Measurements from ENCODE around the gene NUDT4B.
"Not testable (repeated sequence)": the region's sequence is repeated elsewhere in the genome, so short reads cannot be mapped to it uniquely, and the experiment has no call there.

Gene NUDT4B

DNA sequence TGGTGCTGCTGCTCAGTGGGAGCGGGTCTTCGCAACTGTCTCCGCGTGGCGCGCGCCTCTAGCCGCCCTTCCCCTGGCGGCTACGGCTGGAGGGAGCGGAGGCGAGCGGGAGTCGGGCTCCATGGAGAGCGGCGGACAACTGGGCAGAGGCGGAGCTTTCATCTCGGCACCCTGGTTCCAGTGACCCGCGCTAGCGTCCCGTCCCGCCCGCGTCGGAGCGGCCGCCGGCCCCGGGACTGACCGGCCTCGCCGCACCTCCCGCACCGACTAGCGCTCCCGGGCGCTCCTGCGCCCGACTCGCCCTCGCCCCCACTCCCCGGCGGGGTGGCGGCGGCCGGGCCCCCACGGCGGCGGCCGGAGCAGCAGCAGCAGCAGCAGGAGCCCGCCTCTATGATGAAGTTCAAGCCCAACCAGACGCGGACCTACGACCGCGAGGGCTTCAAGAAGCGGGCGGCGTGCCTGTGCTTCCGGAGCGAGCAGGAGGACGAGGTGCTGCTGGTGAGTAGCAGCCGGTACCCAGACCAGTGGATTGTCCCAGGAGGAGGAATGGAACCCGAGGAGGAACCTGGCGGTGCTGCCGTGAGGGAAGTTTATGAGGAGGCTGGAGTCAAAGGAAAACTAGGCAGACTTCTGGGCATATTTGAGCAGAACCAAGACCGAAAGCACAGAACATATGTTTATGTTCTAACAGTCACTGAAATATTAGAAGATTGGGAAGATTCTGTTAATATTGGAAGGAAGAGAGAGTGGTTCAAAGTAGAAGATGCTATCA is at the start of gene NUDT4B:
TSS of gene NUDT4B (plus strand) at position 212 of the 772 bp plus-strand sequence. CDS start at position 391, 179 bp downstream.
- not testable (repeated sequence) for DNase-seq (ENCODE audit: low spot score); H3K4me3 ChIP-seq; H3K27ac ChIP-seq

DNA sequence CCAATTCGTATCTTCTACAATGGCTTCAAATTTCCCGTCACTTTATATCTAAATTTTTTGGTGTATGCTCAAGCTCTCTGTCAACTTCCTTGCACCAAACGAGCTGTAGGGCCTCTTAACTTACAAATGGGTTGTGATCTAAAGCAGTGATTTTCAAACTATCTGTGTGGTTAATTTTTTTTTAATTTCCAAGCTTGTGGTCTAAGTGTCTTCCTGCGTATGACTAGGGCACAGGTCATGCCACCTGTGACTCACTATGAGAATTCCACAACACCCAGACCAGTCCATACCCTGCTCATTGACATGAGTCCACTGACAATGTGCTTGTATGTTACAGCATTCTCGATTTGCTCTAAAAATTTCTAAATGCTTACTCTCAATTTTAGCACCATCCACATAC is 49.2 kb upstream of the NUDT4B start:
- not testable (repeated sequence) for H3K27ac ChIP-seq; H3K4me3 ChIP-seq; DNase-seq (ENCODE audit: low spot score)

DNA sequence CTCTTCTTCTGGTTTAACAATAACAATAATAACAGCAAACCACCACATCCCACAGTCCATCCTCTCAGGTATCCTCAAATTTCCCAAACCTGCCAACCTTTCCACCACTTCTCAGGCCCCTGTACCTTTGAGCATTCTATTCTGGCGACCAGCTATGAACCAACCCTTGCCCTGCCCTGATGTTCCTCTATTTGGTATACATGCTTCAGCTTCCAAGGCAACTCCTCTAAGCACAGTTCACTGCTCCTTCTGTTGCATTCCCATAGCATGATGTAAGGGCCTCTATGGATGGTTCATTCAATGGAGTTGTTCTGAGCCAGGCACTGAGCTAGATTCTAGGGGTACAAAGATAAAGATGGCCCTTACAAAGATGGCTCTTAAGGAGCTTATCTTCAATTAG is 46.3 kb upstream of the NUDT4B start:
- not testable (repeated sequence) for H3K4me3 ChIP-seq; DNase-seq (ENCODE audit: low spot score); H3K27ac ChIP-seq

DNA sequence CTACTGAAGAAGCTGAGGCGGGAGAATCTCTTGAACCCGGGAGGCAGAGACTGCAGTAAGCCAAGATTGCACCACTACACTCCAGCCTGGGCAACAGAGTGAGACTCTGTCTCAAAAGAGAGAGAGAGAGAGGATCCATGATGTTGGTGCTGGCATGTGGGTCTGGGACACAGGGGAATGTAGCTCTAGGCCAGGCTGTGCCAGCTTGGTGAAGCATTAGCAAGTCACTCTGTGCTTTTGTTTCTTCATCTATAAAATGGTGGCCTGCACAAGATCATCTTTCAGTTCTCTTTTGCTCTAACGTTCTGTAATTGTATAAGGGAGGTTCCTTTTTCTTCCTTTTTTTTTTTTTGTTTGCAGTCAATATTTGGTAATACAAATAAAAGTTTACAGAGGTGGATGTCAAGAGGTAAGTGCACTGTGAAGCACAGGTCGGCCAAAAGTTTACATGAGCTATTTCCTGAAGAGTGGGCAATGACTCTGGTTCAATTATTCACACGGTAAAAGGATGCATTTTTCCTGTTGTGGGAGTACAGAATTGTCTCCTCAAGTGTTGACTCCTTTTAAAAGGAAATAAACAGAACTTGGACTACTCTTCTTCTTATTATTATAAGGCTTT is 44.5 kb upstream of the NUDT4B start:
- H3K4me3 ChIP-seq; H3K27ac ChIP-seq; DNase-seq (ENCODE audit: low spot score): not testable (repeated sequence)

DNA sequence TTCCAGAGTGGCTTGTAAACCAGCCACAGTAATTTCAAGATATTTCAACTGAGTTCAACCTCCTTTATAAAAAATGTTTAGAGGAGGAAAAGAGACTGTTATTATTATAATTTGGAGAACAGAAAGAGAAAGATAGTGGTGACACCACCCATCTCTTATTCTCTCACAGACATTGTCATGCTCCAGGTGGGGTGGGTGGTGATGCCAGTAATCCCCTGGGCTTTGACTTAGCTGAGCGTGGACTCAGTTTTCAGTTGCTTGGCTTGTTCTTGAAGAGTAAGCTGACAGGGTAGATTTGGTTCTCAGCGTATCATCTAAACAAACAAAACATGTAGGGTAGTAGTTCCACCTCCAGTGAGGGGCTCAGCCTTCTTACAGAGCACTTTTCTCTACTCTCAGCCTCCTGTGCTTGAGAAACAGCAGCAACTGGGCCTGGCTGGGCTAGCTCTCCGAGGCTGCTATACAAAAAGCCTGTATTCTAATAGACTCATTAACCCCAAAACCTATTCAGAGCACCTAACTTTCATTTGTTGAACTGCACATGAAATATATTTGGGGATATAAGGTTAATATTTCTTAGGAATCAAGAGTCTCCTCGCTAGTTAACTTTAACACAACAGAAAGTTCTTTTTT is 43.1 kb upstream of the NUDT4B start:
- not testable (repeated sequence) for DNase-seq (ENCODE audit: low spot score); H3K27ac ChIP-seq; H3K4me3 ChIP-seq

DNA sequence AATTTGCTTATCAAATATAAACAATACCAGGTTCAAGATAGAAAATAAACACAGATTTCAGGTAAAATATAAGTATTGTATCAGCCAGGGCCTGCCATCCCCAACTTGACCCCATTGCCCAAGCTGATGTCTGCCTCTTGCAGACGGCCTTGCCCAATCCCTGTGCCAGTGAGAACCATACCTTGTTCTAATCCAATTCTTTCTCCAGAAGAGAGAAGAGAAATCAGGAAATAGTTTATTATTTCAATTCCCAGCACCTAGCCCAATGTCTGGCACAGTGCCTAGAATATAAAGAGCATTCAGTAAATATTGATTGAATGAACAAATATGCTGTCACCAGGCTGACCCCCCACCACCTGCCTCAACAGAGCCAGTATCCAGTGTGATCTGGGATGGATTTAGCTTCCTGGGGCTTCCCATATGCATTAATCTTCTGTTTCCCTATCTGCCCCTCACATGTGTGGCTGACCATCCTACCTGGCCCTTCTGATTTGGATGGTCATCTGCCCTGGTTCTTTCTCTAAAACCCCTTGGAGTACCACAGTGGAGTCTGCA is 39.7 kb upstream of the NUDT4B start:
- DNase-seq (ENCODE audit: low spot score); H3K4me3 ChIP-seq; H3K27ac ChIP-seq: not testable (repeated sequence)

DNA sequence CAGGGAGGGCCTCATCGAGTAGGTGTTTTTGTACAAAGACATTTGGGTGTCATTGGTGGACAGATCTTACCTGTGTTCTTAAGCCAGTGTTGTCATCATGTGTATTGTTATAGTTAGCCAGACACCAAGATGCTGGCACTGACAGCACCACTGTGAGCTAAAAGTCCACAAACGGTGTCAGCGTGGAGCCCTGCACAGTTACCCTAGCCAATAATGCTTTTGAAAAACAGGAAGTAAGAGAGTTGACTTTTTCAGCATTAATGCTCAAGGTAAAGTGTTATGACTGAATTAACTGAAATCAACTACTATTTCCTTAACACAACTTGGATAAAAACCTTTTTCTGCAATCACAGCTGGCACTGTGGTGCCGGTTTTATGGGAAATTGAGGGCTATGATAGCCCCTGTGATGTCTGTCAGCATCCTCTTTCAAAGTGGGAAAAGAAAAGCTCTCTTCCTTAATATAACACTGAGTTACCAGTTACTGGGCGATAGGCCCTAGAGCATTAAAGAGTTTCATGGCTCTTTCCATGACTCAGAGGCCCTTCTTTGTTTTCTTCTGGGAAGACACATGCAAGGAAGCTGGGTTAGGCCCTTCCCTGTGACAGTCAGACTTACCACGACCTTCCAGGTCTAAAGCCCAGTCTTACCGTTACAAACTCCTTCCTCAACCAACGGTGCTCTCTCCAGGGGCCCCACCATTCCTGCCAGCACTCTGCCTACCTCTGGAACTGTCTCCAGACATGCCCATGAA is 37.6 kb upstream of the NUDT4B start:
- not testable (repeated sequence) for H3K27ac ChIP-seq; H3K4me3 ChIP-seq; DNase-seq (ENCODE audit: low spot score)

DNA sequence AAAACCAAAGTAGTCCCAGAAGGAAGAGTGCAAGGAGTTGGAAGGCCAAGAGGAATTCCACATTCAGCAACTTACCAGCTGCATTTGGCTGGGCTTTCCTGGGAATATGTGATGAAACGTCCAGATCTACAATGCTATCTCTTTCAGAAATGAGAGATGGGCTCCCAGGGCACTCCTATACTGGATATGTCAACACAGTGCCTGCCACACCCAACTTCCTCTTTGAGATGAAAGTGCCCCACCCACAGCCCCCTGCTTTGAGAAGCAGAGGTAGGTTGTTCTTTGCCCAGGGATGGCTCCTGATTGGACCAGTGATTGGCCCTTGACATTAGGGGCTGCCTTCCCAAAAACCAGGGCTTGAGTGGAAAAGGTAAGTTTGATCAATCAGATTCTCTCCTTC is 36.2 kb upstream of the NUDT4B start:
- H3K27ac ChIP-seq; DNase-seq (ENCODE audit: low spot score): not testable (repeated sequence)

GRCh38 chr1:148715518-148715917 is 33.1 kb upstream of the NUDT4B start:
- not testable (repeated sequence) for H3K4me3 ChIP-seq; H3K27ac ChIP-seq; DNase-seq (ENCODE audit: low spot score)

More for the DNA sequence above, 36.2 kb upstream of the NUDT4B start:
- not testable (repeated sequence) for H3K4me3 ChIP-seq

DNA sequence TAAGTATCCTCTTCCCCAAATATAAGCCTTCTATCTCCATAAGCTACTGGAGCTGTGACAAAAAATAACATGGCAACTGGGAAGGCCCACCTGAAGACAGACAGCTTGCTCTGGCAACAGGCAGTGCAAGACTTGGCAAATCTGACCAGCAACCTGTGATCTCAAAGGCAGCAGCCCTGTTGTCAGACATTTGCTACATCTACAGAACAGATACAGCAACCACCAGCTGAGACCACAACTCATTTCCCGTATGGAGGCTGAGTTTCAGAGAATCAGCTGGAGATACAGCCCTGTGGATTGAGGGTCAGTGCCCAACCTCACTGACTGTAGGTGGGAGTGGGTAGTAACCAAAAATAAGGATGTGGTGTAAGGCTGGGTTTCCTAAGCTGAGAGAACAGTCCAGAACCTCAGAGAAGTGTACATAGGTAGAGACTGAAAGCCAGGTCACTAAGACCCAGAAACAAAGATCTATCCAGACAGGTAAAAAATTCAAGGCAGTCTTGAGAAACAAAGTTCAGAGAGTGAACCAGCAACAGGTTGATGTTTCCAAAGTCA is 31.5 kb upstream of the NUDT4B start:
- H3K4me3 ChIP-seq; DNase-seq (ENCODE audit: low spot score); H3K27ac ChIP-seq: not testable (repeated sequence)

DNA sequence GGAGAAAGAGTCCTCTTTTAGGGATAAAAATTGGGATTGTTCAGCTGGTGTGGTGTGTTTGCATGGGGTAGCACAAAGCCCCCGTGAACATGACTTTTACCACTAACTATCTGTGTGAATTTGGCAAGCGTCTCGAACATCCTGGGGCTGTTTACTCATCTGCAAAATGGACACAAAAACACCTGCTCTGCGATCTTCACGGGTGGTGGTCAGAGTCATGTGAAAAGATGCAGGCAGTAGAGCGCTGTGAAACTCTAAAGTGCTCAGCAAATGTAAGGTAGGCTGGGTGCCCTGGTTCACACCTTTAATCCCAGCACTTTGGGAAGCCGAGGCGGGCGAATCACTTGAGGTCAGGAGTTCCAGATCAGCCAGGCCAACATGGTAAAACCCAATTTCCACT is 27.7 kb upstream of the NUDT4B start:
- not testable (repeated sequence) for H3K4me3 ChIP-seq; H3K27ac ChIP-seq; DNase-seq (ENCODE audit: low spot score)

DNA sequence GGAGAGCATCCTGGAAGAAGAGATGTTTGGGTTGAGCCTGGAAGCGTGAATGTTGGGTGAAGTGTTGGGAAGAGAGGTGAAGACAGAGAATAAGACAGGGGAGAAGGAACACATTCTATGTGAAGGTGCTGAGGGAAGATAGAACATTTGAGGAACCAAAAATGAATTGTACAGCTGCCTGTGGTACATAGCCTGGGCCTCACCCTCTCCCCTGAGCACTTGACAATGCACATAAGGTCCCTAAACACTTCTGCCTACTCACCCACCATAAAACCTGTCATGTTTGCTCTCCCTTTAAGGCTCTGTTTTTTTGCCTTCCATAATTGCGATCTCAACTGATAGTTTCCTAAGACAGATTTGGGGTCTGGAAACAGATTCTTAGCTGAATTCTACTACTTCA is 25.8 kb upstream of the NUDT4B start:
- H3K27ac ChIP-seq; H3K4me3 ChIP-seq; DNase-seq (ENCODE audit: low spot score): not testable (repeated sequence)

- DNase-seq (ENCODE audit: low spot score); H3K4me3 ChIP-seq; H3K27ac ChIP-seq: not testable (repeated sequence)
Measured at GRCh38 chr1:148723515-148723914, 25.1 kb upstream of the NUDT4B start.

GRCh38 chr1:148724872-148725271 is 23.7 kb upstream of the NUDT4B start:
- not testable (repeated sequence) for DNase-seq (ENCODE audit: low spot score); H3K27ac ChIP-seq; H3K4me3 ChIP-seq

- H3K27ac ChIP-seq; DNase-seq (ENCODE audit: low spot score); H3K4me3 ChIP-seq: not testable (repeated sequence)
Measured at GRCh38 chr1:148727862-148728261, 20.7 kb upstream of the NUDT4B start.

GRCh38 chr1:148729128-148729527 is 19.4 kb upstream of the NUDT4B start:
- H3K4me3 ChIP-seq; H3K27ac ChIP-seq; DNase-seq (ENCODE audit: low spot score): not testable (repeated sequence)

DNA sequence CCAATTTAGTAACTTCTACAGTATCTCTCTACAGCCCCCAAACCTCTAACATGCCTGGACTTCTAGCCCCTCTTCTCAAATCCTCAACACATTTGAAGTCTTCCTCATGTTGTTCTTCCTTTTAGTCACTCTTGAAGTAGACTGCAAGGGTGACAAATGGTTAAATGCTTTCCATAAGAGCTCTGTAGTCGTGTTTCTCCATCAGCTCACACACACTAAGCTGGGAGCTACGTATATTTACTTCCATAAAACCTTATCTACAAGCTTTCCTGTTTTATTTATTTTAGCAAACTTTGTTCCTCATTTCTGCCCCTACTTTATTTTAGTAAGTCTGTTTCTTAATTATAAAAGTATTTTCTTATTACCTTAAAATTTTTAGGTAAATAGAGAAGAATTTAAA is 19.0 kb upstream of the NUDT4B start:
- DNase-seq (ENCODE audit: low spot score); H3K27ac ChIP-seq; H3K4me3 ChIP-seq: not testable (repeated sequence)

GRCh38 chr1:148732277-148732676 is 16.3 kb upstream of the NUDT4B start:
- DNase-seq (ENCODE audit: low spot score): not testable (repeated sequence)

More at GRCh38 chr1:148732277-148732676, 16.3 kb upstream of the NUDT4B start:
- H3K4me3 ChIP-seq, H3K27ac ChIP-seq: not testable (repeated sequence)
